ENCODE data around the gene ATP11C.

Gene ATP11C

DNA sequence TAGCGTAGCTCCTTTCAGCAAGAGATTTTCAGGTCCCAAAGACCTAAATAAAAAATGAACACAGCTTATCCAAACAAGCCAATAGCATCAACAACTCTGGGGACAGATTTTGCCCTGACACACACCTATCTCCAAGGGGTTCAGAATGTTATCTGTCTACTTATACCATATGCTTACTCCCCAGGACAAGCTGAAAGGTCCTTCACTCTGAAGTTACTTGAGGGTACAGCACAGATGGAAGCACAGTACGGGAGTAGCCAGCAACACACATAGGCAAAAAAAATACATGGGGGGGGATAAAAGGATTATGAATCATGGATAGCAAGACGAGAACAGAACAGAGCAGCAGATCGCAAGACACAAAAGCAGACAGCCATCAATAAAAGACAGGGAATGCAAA, 134.2 kb downstream of the ATP11C start:
- no peak for DNase-seq

DNA sequence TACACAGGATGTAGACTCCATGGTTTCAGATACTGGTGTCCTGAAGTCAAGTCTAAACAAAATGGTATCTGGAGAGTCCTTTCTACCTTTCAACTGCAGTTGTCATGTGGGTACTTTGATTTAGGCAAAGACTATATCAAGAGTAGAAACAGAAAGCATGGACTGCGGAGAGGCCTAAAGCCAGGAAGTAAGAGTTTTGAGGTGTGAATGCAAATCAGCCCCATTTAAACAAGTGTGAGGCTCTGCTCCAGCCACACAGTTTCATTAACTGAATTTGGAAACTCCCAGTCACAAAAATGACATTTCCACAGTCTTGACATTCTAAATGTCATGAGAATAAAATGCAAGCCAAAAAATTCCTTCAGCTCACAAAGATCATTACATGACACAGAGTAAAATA, 137.7 kb downstream of the ATP11C start:
- DNase-seq: no peak

DNA sequence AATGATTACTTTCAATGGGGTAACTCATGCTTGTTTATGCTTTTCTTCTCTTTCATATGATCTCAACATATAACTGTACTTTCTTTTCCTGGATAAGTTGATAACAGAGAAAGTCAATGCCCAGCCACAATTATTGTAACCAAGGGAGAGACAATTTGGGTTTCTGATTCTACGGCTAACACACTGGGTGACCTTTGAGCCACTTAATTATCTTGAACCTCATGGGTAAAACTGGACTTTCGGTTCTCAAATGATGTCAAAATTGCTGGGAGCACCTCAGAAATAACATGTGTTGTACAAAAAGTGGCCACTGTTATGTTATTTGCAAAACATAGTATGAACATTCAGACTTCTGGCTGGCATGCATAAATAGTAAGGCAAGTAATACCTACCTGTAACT, 145.3 kb downstream of the ATP11C start:
- no peak for DNase-seq

DNA sequence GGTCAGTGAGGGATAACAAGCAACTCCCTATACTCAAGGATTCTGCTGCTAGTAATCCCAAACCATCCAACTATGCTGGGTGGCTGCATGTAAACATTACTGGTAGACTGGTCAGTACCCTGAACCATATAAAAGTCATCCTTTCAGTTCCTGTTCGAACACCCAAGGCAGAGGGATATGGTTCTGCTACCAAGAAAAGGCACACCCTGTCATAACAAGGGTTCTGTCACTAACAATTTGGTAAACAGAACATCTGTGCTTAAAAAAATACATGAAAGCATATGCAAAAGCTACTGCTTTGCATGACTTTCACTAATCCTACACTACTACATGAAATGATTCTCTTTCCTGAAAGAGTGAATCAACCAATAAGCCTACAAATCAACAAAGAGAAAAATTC, 148.0 kb downstream of the ATP11C start:
- no peak for DNase-seq

DNA sequence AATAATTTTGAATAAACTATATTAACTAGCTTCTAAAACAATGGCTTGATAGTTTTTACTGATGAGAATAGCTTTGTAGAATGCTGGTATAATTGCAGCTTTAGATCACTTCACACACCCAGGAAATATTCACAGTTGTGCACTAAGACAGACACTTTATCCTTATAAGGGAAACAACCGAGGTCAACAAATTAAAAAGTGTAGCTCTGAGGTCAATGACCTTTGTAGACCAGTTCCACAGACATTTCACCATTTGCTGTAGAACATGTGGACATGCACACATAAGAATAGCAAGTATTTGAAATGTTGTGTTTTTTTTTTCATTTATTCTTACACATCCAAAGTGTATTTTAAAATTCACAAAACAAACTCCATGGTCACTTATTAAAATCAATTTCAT, 148.9 kb downstream of the ATP11C start:
- DNase-seq: no peak

DNA sequence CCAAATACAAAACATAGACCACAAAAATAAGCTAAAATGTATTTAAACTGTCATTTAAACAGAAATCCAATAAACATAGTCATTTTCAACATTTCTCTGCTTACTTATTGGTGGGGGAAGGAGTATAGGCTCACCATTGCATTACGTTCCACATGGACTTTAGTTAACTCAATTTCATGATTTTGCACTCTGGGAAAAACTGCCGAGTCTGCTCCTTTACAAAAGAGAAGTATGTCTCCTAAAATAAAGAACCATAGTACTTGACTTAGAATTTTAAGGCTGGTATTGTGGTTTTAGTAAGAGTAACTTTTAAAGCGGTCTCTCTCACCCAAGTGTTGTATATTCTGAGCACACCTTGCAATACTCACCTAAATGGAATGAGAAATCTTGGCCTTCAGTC, 149.8 kb downstream of the ATP11C start:
- no peak for DNase-seq

DNA sequence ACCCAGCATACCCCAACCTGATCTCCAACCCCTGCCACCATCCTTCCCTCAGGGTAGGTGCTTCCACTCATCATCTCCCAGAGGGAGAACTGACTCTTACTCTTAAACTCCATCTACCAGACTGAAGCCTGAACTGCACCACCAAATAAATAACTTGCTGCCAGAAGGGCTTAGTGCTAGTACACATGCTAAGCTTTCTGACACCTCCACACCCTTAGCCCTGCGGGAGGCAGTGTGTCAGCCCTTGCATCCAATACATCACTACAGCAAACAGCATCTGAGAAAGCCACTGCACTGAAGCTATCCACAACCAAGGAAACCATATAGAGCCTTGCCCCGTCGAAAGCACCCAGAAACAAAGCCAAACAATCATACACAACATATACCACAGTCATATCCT, 156.3 kb downstream of the ATP11C start:
- no peak for DNase-seq

DNA sequence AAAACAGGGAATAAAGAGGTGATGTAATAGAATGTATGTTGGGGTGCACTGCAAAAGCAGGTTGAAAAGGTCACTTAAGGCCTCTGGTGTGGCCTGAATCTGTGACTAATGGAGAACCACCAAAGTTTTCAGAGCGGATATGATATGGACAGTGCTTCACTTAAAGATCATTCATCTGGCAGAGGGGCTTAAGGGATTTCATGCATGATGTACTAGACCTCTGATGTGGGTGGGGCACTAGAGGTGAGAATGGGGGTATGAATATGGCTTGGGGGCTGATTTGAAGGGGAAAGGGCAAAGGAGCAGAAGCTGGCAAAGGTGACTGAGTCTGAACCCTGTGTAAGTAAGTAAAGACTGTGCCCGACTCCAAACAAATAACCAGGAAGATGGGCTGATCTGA, 162.5 kb downstream of the ATP11C start:
- DNase-seq: no peak

DNA sequence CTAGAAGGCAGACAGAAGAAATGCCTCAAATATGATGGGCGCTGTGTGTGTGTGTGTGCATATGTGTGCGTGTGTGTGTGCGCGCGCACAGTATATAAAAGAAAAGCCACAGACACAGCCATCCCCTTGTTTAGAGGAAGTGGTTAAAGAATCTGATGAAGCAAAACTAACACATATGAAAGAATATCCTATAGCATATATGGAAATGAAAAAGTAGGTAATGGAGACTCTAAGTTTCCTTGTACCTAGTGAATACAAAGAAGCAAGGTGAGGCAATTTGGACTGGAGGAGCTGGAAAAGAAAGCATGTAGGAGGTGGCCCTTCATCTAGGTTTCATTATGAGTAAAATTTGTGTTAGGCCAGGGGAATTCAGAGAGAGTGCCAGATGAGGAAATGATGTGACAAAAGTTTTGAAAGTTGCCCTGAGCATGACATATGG, 166.3 kb downstream of the ATP11C start:
- no peak for DNase-seq

DNA sequence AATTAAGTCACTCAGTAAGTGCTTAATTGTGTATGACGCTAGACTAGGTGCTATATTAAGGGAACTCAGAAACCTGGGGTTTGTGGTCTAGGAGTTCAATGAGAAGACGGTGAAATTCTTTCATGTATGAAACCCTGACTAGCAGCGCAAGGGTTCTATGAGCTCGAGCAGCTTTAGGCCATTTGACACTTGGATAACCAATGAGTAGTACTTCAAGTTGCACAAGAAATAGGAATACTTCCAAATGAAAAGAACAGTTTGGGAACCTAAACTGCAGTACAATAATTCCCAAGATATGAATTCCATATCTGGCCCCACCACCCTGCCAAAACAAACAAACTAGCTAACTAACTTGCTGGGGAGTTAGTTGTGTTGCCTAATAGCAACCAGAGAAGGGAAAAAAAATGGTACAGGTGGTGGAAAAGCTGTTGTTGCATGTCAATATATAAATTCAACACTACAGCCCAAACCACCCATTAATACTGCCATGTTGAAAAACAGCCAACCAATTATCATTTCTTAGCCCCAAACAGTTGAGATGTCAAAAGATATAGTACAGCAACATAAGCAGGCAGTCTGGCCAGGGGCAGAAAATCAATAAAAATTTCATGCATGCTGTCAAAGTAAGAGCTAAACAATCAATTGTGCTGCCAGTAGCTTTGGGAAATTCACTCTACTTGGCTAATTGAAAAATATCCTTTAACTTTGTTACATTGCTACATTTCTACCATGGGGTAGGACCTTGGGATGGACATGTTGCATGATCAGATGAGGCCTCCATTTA, 170.3 kb downstream of the ATP11C start:
- DNase-seq: no peak

DNA sequence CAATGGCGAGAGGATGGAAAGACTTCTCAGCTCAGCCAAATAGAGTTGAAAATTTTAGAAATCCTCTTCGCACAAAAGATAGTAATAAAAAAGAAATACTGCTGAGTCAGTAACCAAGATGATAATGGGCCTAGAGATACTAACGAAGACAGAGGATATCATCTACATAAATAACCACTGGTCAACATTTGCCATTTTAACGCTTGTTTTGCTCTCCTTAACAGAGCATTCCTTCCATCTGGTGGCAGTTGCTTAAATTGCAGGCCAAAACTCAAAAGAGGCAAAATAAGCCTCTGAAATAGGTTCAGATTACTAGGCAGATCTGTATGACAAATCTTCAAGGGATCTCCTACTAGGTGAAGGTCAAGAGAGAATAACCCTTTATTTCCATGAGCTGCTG, 173.2 kb downstream of the ATP11C start:
- no peak for DNase-seq

DNA sequence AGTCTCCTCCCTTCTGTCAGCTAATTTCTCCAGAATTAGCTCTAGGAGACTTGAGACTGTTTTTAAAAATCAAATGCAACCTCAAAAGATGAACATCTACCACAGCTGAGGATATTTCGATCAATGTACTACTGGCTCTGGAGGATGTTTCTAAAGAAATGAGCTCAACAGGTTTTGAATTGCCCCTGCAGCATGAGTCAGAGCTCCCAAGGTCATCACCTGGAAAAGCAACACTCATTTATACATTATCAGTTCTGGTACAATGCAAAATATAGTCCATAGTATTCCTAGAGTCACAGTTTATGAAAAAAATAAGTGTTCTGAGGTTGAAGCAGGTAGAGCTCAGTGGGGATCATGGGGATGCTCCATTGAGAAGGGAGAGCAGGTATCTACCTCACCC, 174.0 kb downstream of the ATP11C start:
- DNase-seq: no peak

DNA sequence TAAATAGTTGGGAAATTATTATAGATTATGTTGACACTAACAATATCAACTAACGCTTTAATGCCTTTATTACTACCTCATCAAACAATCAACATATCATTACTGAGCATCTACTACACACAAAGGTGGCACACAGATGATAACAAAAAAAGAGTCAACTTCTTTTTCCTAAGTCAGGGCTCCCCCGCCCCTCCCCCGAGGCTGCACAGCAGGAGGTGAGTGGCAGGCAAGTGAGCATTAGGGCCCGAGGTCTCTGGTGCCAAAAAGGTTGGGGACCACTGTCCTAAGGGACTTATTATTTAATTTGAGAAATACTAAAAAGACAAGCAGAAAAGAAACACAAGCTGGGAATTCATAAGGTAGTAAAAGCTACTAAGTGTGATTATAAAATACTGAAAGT, 174.6 kb downstream of the ATP11C start:
- DNase-seq: no peak

DNA sequence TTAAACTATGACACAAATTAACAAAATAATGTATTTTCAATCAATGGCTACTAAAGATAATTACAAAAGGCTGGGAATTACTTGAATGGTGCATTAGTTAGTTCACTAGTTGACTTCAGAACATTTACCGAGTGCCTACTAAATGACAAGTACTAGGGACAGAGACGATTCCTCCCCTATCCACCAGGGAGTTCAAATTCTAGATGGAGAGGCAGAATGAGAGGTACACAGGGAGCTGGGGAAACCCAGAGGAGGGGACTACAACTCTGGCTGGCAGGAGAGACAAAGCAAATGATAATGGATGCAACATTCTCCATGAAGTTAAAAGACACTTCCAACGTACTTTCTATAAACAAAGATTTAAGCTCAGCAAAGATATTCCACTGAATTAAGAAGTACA, 181.8 kb downstream of the ATP11C start:
- no peak for DNase-seq

DNA sequence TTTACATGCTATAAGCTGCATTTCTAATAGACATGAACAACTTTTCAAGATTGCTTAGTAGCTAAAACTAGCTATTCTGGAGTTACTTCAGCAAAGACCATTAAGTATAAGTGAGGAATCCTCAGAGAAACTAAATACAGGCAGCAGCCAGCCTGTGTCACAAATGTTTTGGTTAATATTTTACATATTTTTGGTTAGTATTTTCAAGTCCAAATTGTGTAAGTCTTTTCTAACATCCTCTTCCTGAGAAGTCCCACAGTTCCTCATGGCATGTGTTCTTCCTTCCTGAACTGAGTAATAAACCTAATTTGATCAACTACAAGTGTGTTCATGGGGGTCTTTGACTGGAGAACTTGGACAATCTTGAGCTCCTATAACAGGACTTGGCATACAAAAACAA, 182.5 kb downstream of the ATP11C start:
- DNase-seq: no peak

DNA sequence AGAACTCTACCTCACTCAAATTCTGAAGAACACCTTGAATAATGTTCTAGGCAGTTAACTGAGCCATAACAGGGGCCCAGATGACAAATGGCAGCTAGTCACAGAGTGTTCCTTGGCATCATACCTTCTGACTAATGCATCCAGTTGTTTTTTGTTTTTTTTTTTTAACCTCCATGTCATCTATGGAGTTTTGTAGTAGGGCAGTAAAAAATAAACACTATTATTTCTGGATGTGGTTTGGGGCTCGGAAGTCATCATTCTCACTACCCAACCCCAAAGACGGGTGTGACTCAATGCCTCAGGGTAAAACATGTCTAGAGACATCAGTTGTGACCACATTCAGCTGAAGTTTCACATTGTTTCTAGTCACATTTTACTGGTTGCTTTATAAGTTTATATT, 193.7 kb downstream of the ATP11C start:
- no peak for DNase-seq

DNA sequence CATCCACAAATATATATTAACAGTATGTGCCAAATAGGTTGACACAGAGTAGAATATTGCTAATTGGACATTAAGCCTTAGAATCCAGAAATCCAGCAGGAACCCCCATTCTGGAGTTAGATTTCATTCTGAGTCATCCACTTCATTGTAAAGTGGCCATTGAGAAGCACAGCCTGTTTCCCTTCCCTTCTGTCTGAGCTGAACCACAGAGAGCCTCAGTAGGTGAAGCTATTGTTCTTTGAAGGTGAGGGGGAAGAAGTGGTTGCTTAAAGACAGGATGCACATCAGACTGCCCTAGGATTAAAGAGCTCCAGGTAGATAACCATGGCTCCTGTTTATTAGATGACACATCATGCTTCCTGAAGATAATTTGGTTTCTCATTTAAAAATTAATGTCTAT, 194.3 kb downstream of the ATP11C start:
- DNase-seq: no peak

DNA sequence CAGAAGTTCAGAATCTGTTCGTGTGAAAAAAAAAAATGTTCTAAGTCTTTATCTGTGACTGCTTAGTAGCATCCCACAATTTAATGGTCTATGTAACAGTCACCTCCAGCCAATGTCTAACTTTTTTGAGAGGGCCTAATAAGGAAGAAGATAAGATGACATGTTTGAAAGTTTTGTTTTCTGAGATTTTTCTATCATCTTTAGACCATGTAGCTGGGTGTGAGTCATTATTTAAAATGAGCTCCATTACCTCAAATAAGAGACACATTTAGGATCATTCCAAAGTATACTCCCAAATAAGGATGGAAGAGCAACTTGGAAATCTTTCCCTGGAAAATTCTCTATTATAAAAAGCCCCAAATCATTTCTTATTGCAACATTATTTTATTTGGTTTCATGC, 196.7 kb downstream of the ATP11C start:
- DNase-seq: no peak

DNA sequence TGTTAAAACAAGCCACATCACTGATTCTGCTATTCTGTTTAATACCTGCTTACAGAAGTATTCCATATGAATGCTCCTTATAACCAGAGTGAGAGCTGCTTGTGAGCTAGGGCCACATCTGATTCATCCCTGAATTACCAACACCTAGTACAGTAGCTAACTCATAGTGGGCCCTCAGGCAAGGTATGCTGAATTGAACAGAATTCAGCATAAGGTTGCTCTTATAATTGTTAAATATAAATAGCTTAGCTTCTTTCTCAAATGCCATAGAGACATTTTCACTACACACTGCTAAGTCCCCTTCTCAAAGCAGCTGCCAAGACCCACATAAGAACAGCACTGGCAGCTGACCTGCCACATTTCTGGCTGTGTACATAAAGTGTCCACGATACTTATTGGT, 197.9 kb downstream of the ATP11C start:
- DNase-seq: no peak

DNA sequence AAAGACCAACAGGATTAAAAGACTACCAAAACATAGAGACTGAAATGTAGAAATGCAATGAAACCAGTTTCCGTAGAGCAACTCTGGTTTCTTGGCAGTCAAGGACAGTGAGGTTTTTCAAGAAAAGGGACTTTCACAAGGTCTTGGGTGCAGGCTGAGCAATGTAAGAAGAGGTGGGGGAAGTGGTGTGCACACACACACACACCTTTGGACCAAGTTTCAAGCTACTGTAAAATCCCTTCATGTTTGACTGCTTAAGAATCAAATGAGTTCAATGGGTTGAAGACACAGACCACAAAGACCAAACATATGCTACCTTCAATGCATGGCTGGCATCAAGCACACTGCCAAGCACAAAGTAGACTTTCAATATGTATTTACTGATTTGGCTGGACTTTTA, 207.1 kb downstream of the ATP11C start:
- DNase-seq: no peak

DNA sequence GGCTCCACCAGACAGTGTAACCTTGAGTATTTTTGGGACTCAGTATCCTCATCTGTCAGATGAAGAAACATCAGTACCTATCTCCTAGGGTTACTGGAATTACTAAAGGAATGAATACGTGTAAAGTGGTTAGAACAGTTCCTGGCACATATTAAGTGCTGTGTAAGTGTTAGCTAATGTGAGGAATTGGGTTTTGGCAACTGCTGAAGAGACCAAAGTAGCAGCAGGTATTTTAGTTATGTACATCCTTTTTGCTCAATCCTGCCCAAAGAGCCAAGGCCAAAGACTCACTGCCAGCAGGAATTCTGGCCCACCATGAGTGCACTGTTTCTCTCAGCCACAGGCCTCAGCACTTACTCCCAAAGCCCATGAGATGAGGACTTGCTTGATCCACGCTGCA, 208.2 kb downstream of the ATP11C start:
- no peak for DNase-seq

DNA sequence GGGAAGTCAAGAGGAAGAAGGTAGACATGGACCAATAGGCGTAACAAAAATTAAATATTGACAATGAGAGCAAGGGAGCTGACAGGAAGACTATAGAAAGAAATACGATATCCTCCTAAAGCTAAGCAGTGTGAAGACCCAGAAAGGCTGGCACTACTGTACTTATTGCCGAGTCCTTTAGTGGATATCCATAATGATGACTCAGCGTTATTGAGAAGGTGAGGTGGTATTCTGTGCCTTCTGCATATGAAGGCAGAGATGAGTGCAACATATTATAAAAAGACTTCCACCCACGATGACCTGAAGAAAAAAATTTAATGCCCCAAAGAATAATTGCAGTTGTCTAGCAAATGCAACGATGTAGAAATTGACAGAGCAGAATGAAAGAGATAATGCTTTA, 211.9 kb downstream of the ATP11C start:
- DNase-seq: no peak

DNA sequence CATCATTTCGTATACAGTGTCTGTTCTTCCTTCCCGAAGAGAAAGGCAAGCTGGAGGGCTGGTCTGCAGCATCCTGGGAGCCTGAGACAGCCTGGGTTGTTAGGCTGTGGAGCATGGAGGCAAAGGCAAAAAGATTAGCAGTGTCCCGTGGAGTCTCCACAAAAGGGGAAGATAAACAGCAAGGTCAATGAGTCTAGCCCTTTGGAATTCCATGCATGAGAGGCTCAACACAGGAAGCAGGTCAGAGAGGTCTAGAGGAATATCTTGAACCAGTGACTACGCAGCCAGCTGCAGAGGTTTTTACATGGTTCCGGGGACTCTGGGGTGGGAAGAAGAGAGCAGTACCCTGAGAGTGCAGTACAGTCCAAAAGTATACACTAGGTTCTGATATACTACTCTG, 212.7 kb downstream of the ATP11C start:
- DNase-seq: no peak

DNA sequence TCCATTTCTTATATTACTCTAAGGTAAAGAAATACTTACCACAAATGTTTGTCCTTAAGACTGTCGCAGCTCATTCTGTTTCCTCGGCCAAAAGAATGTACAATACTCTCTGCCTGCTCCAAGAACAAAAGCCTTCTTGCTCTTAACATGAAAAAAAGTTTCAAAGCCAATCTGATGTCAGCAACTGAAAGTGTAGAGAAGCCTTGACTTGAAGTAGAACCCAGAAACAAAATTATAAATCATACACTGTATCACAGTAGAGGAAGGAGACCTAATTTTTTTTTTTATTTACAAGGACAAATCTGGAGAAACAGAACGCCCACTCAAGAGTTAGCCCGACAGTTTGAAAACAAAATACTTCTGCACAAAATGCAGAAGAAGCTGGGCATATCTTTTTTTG, 224.8 kb downstream of the ATP11C start, which contains the start of gene MCF2:
Gene MCF2 (minus strand): TSS at position 101 of the 400 bp plus-strand sequence. CDS start 56,423 bp downstream, outside the sequence.
- DNase-seq: no peak

DNA sequence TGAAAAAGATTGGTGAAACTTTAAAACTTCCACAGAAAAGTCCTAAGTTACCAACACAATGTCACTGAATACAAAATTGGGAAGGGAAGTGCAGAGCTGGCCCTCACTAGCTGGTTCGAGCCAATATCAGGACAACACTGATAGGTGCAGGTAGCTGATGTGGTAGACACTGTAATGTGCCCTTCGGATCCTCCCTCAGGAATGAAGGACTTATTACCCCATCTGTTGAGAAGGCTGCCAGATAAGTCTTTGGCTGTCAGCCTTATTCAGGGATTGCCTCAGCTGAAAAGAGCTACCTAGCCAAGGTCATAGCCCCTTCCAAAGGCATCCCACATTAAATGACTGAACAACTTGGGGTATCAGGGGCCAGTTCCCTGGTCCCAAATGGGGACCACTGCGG, 230.2 kb downstream of the ATP11C start:
- no peak for DNase-seq
